ENCODE data around the gene NDC1.

- no peak for TF ChIP-seq CTCF (IDR thresholded peaks at IDR 0.05)
- TF ChIP-seq POLR2AphosphoS5 (IDR thresholded peaks at IDR 0.05): no peak
Observed at GRCh38 chr1:53871221-53871620, 33.1 kb upstream of the NDC1 start.

Measured in prostate gland (tissue), 2 donors.